NT2/D1 (cell line): ENCODE results near the gene SLC13A3.
"Not testable (repeated sequence)": the region's sequence is repeated elsewhere in the genome, so short reads cannot be mapped to it uniquely, and the experiment has no call there.

Experiments used
- DNase-seq: peaks from one replicate; pipeline ENCODE4 v3.0.0-alpha.2; 2011; ENCODE audit warnings: low read depth, low spot score
- H3K27me3 ChIP-seq: 2 replicates; pipeline ENCODE4 v1.6.0; 2011; ENCODE audit warnings: mild to moderate bottlenecking; ENCODE audit not compliant: insufficient read length, insufficient read depth
- H3K36me3 ChIP-seq: 2 replicates; pipeline ENCODE4 v1.6.1; 2011; ENCODE audit warnings: mild to moderate bottlenecking, low read length, mixed read lengths; ENCODE audit not compliant: insufficient read depth, insufficient read length
- H3K4me1 ChIP-seq: 2 replicates; pipeline ENCODE4 v1.5.1; 2011; ENCODE audit not compliant: insufficient read depth, insufficient read length
- H3K4me3 ChIP-seq: 2 replicates; pipeline ENCODE4 v1.5.1; 2011; ENCODE audit warnings: low read depth; ENCODE audit not compliant: insufficient read length
- H3K9ac ChIP-seq: 2 replicates; pipeline ENCODE4 v1.6.0; 2011; ENCODE audit warnings: low read depth; ENCODE audit not compliant: insufficient read length
- H3K9me3 ChIP-seq: 2 replicates; pipeline ENCODE4 v1.5.1; 2011; ENCODE audit warnings: mild to moderate bottlenecking, low read length; ENCODE audit not compliant: insufficient read depth
- SUZ12 ChIP-seq: IDR thresholded peaks from 2 replicates; pipeline ENCODE4 v1.6.1; 2011; ENCODE audit not compliant: insufficient read length, insufficient read depth; ENCODE audit errors: extremely low read depth
- YY1 ChIP-seq: IDR thresholded peaks from 2 replicates; pipeline ENCODE4 v1.6.1; 2011; ENCODE audit not compliant: insufficient read length, insufficient read depth
- ZNF274 ChIP-seq: IDR thresholded peaks from 2 replicates; pipeline ENCODE4 v1.6.1; 2011; ENCODE audit warnings: mild to moderate bottlenecking, low read depth, low read length

Gene SLC13A3

DNA sequence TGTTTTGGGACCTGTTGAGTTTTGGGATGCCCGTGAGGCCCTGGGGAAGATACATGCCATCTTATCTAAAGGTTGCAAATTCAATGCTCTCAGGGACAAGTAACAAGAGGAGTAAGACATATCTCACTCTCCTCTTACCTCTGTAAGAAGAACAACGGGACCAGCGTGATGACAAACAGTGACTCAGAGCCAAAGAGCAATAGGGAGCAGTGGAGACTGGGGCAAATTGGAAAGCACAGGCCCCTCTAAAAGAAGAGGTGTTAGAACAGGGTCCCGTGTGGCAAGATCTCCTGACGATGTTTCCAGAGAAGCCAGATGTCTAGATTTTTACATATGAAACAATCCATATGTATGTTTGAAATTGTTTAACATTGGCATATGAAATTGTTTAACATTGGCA lies 26.3 kb upstream of the SLC13A3 start:
- peaks cover 7% of the 10 kb centered on the region for H3K36me3 ChIP-seq
- TF ChIP-seq SUZ12 (no peak), YY1 (no peak), ZNF274 (no peak)
- H3K4me3 ChIP-seq: no peak overlapping the region
- H3K27me3 ChIP-seq: no peaks in the 10 kb centered on the region
- peaks cover 7% of the 10 kb centered on the region for H3K9me3 ChIP-seq
- no peak overlapping the region for H3K9ac ChIP-seq
- DNase-seq: no peak
- H3K4me1 ChIP-seq: peaks cover 7% of the 10 kb centered on the region

- not testable (repeated sequence) for H3K4me1 ChIP-seq, H3K36me3 ChIP-seq, DNase-seq, H3K9ac ChIP-seq, H3K27me3 ChIP-seq, H3K4me3 ChIP-seq
- peaks cover 15% of the 10 kb centered on the region for H3K9me3 ChIP-seq
These were observed 25.5 kb upstream of the SLC13A3 start for GRCh38 chr20:46676649-46677316.

- no peaks in the 10 kb centered on the region for H3K27me3 ChIP-seq
- peaks cover 2% of the 10 kb centered on the region for H3K4me1 ChIP-seq
- no peak for DNase-seq
- peaks cover 38% of the 10 kb centered on the region for H3K9me3 ChIP-seq
- no peak overlapping the region for H3K4me3 ChIP-seq
- H3K9ac ChIP-seq: no peak overlapping the region
- H3K36me3 ChIP-seq: no peaks in the 10 kb centered on the region
- TF ChIP-seq YY1 (no peak), ZNF274 (no peak), SUZ12 (no peak)
These were observed 23.2 kb upstream of the SLC13A3 start for GRCh38 chr20:46674253-46675083.

- no peak overlapping the region for H3K9ac ChIP-seq
- peaks cover 2% of the 10 kb centered on the region for H3K4me1 ChIP-seq
- DNase-seq: no peak
- H3K4me3 ChIP-seq: no peak overlapping the region
- H3K9me3 ChIP-seq: peaks cover 41% of the 10 kb centered on the region
- no peaks in the 10 kb centered on the region for H3K36me3 ChIP-seq
- TF ChIP-seq ZNF274: no peak
- no peak for TF ChIP-seq YY1
- TF ChIP-seq SUZ12: no peak
- no peaks in the 10 kb centered on the region for H3K27me3 ChIP-seq
These were observed 22.4 kb upstream of the SLC13A3 start for GRCh38 chr20:46673394-46674252.

GRCh38 chr20:46672543-46673148 lies 21.4 kb upstream of the SLC13A3 start:
- TF ChIP-seq SUZ12 (no peak), ZNF274 (no peak), YY1 (no peak)
- no peak overlapping the region for H3K4me3 ChIP-seq
- H3K9me3 ChIP-seq: peaks cover 41% of the 10 kb centered on the region
- no peak for DNase-seq
- no peak overlapping the region for H3K9ac ChIP-seq
- H3K36me3 ChIP-seq: no peaks in the 10 kb centered on the region
- H3K27me3 ChIP-seq: no peaks in the 10 kb centered on the region
- peaks cover 2% of the 10 kb centered on the region for H3K4me1 ChIP-seq

- no peak overlapping the region for H3K9ac ChIP-seq
These were observed 20.7 kb upstream of the SLC13A3 start for GRCh38 chr20:46671866-46672542.

More at GRCh38 chr20:46671866-46672542, 20.7 kb upstream of the SLC13A3 start:
- H3K36me3 ChIP-seq: no peaks in the 10 kb centered on the region
- peaks cover 41% of the 10 kb centered on the region for H3K9me3 ChIP-seq
- TF ChIP-seq SUZ12: no peak
- TF ChIP-seq ZNF274: no peak
- no peak for TF ChIP-seq YY1
- H3K27me3 ChIP-seq: no peaks in the 10 kb centered on the region
- no peak overlapping the region for H3K4me3 ChIP-seq
- peaks cover 2% of the 10 kb centered on the region for H3K4me1 ChIP-seq
- DNase-seq: no peak
